CD14-positive monocyte (primary cell): ENCODE measurements around the gene ZNF20. TPM values are rescaled to one million over a fixed set of nuclear protein-coding genes. Genes with fewer than 3 reads are reported as not detected.

Source experiments
- DNase-seq, 3 donors: peaks; one replicate each; pipeline ENCODE4 v3.0.0-alpha.2; 2011 to 2022
- H2AFZ ChIP-seq: 2 replicates; pipeline ENCODE4 v1.6.0; 2012; ENCODE audit warnings: mild to moderate bottlenecking, low read depth, low read length, inconsistent platforms; ENCODE audit not compliant: insufficient read depth, poor library complexity, severe bottlenecking
- H3K27ac ChIP-seq, 2 donors: 1 replicate in 1 of 2; 2 replicates in 1 of 2; pipeline ENCODE4 v1.5.1; 2012 to 2013; ENCODE audit warnings: low read length in 2 of 2, control low read depth in 1 of 2, inconsistent platforms in 1 of 2, low read depth in 1 of 2, mild to moderate bottlenecking in 1 of 2
- H3K27me3 ChIP-seq, 2 donors: one replicate each; pipeline versions ENCODE4 v1.6.0 to v1.6.1; 2011 to 2013; ENCODE audit warnings: low read length in 2 of 2; ENCODE audit not compliant: control insufficient read depth in 2 of 2, insufficient read depth in 2 of 2
- H3K36me3 ChIP-seq, 2 donors: replicated peaks in 1 of 2; 1 replicate in 1 of 2; 2 replicates in 1 of 2; pipeline versions ENCODE4 v1.5.1 to v1.6.1; 2012 to 2013; ENCODE audit warnings: low read length in 2 of 2, control low read depth in 1 of 2, inconsistent platforms in 1 of 2, mild to moderate bottlenecking in 1 of 2; ENCODE audit not compliant: insufficient read depth in 2 of 2, control insufficient read depth in 1 of 2
- H3K4me1 ChIP-seq, 2 donors: 1 replicate in 1 of 2; 2 replicates in 1 of 2; pipeline versions ENCODE4 v1.5.1 to v1.6.1; 2012 to 2013; ENCODE audit warnings: low read length in 2 of 2, control low read depth in 1 of 2, inconsistent platforms in 1 of 2, mild to moderate bottlenecking in 1 of 2, moderate library complexity in 1 of 2; ENCODE audit not compliant: insufficient read depth in 2 of 2, control insufficient read depth in 1 of 2
- H3K4me2 ChIP-seq: replicated peaks from 2 replicates; pipeline ENCODE3; 2012; ENCODE audit warnings: low read length, moderate library complexity, mild to moderate bottlenecking; ENCODE audit not compliant: poor library complexity, severe bottlenecking; ENCODE audit errors: extremely low read depth
- H3K4me3 ChIP-seq, 3 experiments: fragments of 200-600 bp in 1 of 3; sonication (generic) in 1 of 3; replicated peaks in 1 of 3; 1 replicate in 2 of 3; 2 replicates in 1 of 3; pipeline ENCODE4 v1.5.1; 2011 to 2013; ENCODE audit warnings: low read length in 3 of 3, mild to moderate bottlenecking in 3 of 3, control low read depth in 2 of 3, low read depth in 2 of 3, inconsistent platforms in 1 of 3, moderate library complexity in 1 of 3
- H3K79me2 ChIP-seq: 2 replicates; pipeline ENCODE4 v1.6.0; 2012; ENCODE audit warnings: mild to moderate bottlenecking, control low read depth, inconsistent platforms, low read length, moderate library complexity; ENCODE audit not compliant: insufficient read depth
- H3K9ac ChIP-seq: 2 replicates; pipeline ENCODE4 v1.6.0; 2017; ENCODE audit warnings: low read length, mild to moderate bottlenecking; ENCODE audit not compliant: insufficient read depth, poor library complexity, severe bottlenecking
- H3K9me3 ChIP-seq, 2 donors: replicated peaks in 1 of 2; 1 replicate in 1 of 2; 2 replicates in 1 of 2; pipeline versions ENCODE4 v1.5.1 to v1.6.1; 2012 to 2013; ENCODE audit warnings: low read length in 2 of 2, control low read depth in 1 of 2; ENCODE audit not compliant: control insufficient read depth in 1 of 2, insufficient read depth in 1 of 2
- H4K20me1 ChIP-seq: 2 replicates; pipeline ENCODE4 v1.6.0; 2012; ENCODE audit warnings: mild to moderate bottlenecking, low read length, control low read depth, moderate library complexity; ENCODE audit not compliant: insufficient read depth
- H3K27ac Mint-ChIP-seq, 7 donors: one replicate each; pipeline ENCODE4 v1.8.0; 2020; ENCODE audit warnings: mild to moderate bottlenecking in 7 of 7, mixed read lengths in 7 of 7, moderate library complexity in 6 of 7, inconsistent platforms in 2 of 7
- H3K27me3 Mint-ChIP-seq, 3 donors: one replicate each; pipeline ENCODE4 v1.8.0; 2021 to 2022; ENCODE audit warnings: low read depth in 3 of 3, mild to moderate bottlenecking in 3 of 3, mixed read lengths in 3 of 3, moderate library complexity in 3 of 3, inconsistent platforms in 1 of 3
- H3K36me3 Mint-ChIP-seq, 2 donors: one replicate each; pipeline ENCODE4 v1.8.0; 2020; ENCODE audit warnings: mixed read lengths in 2 of 2, inconsistent platforms in 1 of 2, mild to moderate bottlenecking in 1 of 2
- H3K4me1 Mint-ChIP-seq: one replicate; pipeline ENCODE4 v1.8.0; 2020; ENCODE audit warnings: mild to moderate bottlenecking, mixed read lengths
- H3K4me3 Mint-ChIP-seq, 2 donors: one replicate each; pipeline ENCODE4 v1.8.0; 2020; ENCODE audit warnings: mild to moderate bottlenecking in 2 of 2, mixed read lengths in 2 of 2, moderate library complexity in 1 of 2
- H3K9me3 Mint-ChIP-seq, 7 donors: one replicate each; pipeline ENCODE4 v1.8.0; 2020 to 2022; ENCODE audit warnings: mixed read lengths in 7 of 7, mild to moderate bottlenecking in 6 of 7, moderate library complexity in 6 of 7, inconsistent platforms in 2 of 7
- WGBS: methylation state at CpG from one replicate; pipeline ENCODE4 v1.1.5; 2013; ENCODE audit warnings: missing lambda C conversion rate; ENCODE audit not compliant: insufficient coverage; 5-methylcytosine and 5-hydroxymethylcytosine counted together
- intact Hi-C, 2 donors: fragments of 100-400 bp; cut with micrococcal nuclease; formaldehyde crosslinking; loops; one replicate each; pipeline versions ENCODE4 v1.15.0 to v1.15.1; 2023
- polyA minus RNA-seq: library from RNA; depleted of rRNA, polyadenylated mRNA; stranded (reverse); fragments of >200 nt; gene quantifications from 2 replicates; pipeline ENCODE4 v1.2.3, GENCODE V29; 2012
- polyA plus RNA-seq, 3 donors: library from polyadenylated mRNA; depleted of rRNA in 1 of 3; unstranded in 2 of 3; stranded (reverse) in 1 of 3; fragments of 300-500 nt in 2 of 3; fragments of >200 nt in 1 of 3; fragmentation: Illumina TruSeq in 2 of 3; gene quantifications; 1 replicate in 2 of 3; 2 replicates in 1 of 3; pipeline ENCODE4 v1.2.3, GENCODE V29; 2012 to 2021
- total RNA-seq, 12 experiments: library from RNA in 1 of 12; stranded (reverse) in 1 of 12; fragments of 120-200 nt in 1 of 12; gene quantifications; one replicate each; pipeline ENCODE4 v1.2.4 and lab custom pipeline; 2013 to 2026; ENCODE audit warnings: mixed read lengths in 6 of 12, inconsistent platforms in 1 of 12
- TF ChIP-seq, protein P1 (sequence below): fragments of 200-600 bp; IDR thresholded peaks from one replicate; pipeline ENCODE4 v1.8.0; 2022; ENCODE audit warnings: antibody characterized with exemption, mild to moderate bottlenecking

The ZNF20 gene
- total RNA-seq (2013) = 4.8 TPM
- polyA plus RNA-seq (1 to 10 TPM in 2 of 3 donors, under 1 TPM in 1; 0.86 to 2.6 (median 1.3) TPM), polyA minus RNA-seq (0.69 and 0.72 TPM in 2 replicates), total RNA-seq (lab: John Stamatoyannopoulos, UW) (0.06 to 0.69 (median 0.49) reads per million in 11 experiments)

DNA sequence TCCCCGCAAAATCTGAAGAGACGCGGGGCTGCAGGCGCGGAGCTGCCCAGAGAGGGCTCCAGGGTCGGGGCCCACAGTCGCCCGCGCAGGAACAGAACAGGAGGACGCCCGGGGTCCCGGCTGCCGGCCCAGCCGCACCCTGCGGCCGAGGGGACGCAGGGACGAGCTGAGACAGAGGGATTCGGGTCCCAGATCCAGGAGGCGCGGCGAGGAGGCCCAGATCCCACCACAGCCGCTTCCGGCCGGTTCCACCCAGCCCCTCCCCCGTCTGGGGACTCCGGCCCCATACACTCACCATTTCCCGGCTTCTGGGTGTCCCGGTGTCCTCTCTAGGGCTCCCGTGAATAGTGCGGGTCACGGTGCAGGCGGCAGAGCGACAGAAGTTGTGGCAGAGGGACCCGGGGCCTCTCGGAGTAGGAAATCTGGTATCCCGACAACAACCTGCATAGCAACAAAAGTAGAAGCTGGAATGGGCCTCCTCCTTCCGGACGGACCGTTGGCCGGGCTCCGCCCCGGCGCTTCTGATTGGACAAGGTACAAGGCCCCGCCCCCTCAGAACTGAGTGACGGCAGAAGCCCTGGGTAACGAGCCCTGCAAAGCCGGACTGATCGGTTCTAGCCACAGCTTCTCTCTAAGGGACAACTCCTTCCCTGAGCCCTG, at the start of gene ZNF20:
Gene ZNF20, minus strand, starts transcription at position 466 of the 660 bp plus-strand sequence. Its CDS starts 168 bp downstream, at position 298.
- H2AFZ ChIP-seq = peak within 1 kb of the TSS; percentile 100
- TF ChIP-seq, protein P1, sequence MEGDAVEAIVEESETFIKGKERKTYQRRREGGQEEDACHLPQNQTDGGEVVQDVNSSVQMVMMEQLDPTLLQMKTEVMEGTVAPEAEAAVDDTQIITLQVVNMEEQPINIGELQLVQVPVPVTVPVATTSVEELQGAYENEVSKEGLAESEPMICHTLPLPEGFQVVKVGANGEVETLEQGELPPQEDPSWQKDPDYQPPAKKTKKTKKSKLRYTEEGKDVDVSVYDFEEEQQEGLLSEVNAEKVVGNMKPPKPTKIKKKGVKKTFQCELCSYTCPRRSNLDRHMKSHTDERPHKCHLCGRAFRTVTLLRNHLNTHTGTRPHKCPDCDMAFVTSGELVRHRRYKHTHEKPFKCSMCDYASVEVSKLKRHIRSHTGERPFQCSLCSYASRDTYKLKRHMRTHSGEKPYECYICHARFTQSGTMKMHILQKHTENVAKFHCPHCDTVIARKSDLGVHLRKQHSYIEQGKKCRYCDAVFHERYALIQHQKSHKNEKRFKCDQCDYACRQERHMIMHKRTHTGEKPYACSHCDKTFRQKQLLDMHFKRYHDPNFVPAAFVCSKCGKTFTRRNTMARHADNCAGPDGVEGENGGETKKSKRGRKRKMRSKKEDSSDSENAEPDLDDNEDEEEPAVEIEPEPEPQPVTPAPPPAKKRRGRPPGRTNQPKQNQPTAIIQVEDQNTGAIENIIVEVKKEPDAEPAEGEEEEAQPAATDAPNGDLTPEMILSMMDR = no peak
- H3K36me3 ChIP-seq = peaks cover 12 to 24% of the 10 kb centered on the region in 2 donors
- WGBS = 0% methylated on average over 48 of the region's 49 CpGs
- peaks cover 23 to 25% of the 10 kb centered on the region in 2 donors for H3K4me1 ChIP-seq
- H3K79me2 ChIP-seq = peaks cover 16% of the 10 kb centered on the region
- peak within 1 kb of the TSS; percentile 83 to 94 (median 89) for H3K27ac Mint-ChIP-seq
- H3K4me3 ChIP-seq = peak within 1 kb of the TSS; percentile 84 to 99 (median 93)
- peaks cover 36% of the 10 kb centered on the region for H3K4me1 Mint-ChIP-seq
- peaks cover 0 to 3% (median 1%) of the 10 kb centered on the region in 3 donors for H3K27me3 Mint-ChIP-seq
- H3K27me3 ChIP-seq = no peaks in the 10 kb centered on the region
- H3K9me3 Mint-ChIP-seq = peaks cover 3 to 23% (median 18%) of the 10 kb centered on the region in 7 donors
- intact Hi-C loops = loop anchor here (1.0 to 10.0 kb wide), 9 partner anchors 48 to 345 kb away; partner anchors contain the start of genes ZNF491 (in 2 of the 2), ZNF440 (in 1 of the 2) and ZNF763 (in 1 of the 2)
- peaks cover 17 to 23% of the 10 kb centered on the region in 2 donors for H3K36me3 Mint-ChIP-seq
- peak; percentile 86 to 93 (median 86) for DNase-seq
- H3K4me3 Mint-ChIP-seq = peak within 1 kb of the TSS; percentile 96 to 97
- H4K20me1 ChIP-seq = peaks cover 5% of the 10 kb centered on the region
- H3K9ac ChIP-seq = peak within 1 kb of the TSS; percentile 84
- H3K4me2 ChIP-seq = peak within 1 kb of the TSS; percentile 91
- peaks cover 12 to 14% of the 10 kb centered on the region in 2 donors for H3K9me3 ChIP-seq
- H3K27ac ChIP-seq = peak within 1 kb of the TSS; percentile 32 to 78

DNA sequence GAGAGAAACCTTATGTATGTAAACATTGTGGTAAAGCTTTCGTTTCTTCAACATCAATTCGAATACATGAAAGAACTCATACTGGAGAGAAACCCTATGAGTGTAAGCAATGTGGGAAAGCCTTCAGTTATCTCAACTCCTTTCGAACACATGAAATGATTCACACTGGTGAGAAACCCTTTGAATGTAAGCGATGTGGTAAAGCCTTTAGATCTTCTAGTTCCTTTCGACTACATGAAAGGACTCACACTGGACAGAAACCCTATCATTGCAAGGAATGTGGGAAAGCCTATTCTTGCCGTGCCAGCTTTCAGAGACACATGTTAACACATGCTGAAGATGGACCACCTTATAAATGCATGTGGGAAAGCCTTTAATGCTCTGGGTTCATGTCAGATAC, 47.5 kb upstream of the ZNF20 start:
- H3K27me3 Mint-ChIP-seq = peaks cover 0 to 2% (median 0%) of the 10 kb centered on the region in 3 donors
- Histone ChIP-seq H3K4me2 (no peak overlapping the region), H3K4me3 (peak overlapping the region in 1 of 3 experiments; percentile 47), H3K4me1 (no peaks in the 10 kb centered on the region), H3K36me3 (peaks cover 42 to 94% of the 10 kb centered on the region in 2 donors), H4K20me1 (no peaks in the 10 kb centered on the region), H3K27me3 (no peaks in the 10 kb centered on the region), H3K27ac (no peak overlapping the region), H3K79me2 (peaks cover 3% of the 10 kb centered on the region), H2AFZ (no peak overlapping the region), H3K9ac (no peak overlapping the region), H3K9me3 (peaks cover 71 to 100% of the 10 kb centered on the region in 2 donors)
- H3K9me3 Mint-ChIP-seq = peaks cover 64 to 98% (median 95%) of the 10 kb centered on the region in 7 donors
- H3K4me1 Mint-ChIP-seq = no peaks in the 10 kb centered on the region
- no peak overlapping the region for H3K27ac Mint-ChIP-seq
- H3K4me3 Mint-ChIP-seq = no peak overlapping the region
- intact Hi-C loops = no loop called here
- peaks cover 68 to 87% of the 10 kb centered on the region in 2 donors for H3K36me3 Mint-ChIP-seq
- TF ChIP-seq, protein P1 = no peak
- no peak for DNase-seq
- 100% methylated on average over 1 of the region's 6 CpGs for WGBS
